CD4-positive, alpha-beta T cell treated with Interleukin-4 for 4 hours (primary cell): ENCODE results near the gene HBG2.
"Not testable (repeated sequence)": the region's sequence is repeated elsewhere in the genome, so short reads cannot be mapped to it uniquely, and the experiment has no call there.

Source experiments
- DNase-seq: peaks from one replicate; pipeline ENCODE4 v3.0.0-alpha.2; 2020

Gene HBG2

DNA sequence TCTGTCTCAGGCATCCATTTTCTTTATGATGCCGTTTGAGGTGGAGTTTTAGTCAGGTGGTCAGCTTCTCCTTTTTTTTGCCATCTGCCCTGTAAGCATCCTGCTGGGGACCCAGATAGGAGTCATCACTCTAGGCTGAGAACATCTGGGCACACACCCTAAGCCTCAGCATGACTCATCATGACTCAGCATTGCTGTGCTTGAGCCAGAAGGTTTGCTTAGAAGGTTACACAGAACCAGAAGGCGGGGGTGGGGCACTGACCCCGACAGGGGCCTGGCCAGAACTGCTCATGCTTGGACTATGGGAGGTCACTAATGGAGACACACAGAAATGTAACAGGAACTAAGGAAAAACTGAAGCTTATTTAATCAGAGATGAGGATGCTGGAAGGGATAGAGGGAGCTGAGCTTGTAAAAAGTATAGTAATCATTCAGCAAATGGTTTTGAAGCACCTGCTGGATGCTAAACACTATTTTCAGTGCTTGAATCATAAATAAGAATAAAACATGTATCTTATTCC, 26.1 kb upstream of the HBG2 start:
- DNase-seq, result no peak

DNA sequence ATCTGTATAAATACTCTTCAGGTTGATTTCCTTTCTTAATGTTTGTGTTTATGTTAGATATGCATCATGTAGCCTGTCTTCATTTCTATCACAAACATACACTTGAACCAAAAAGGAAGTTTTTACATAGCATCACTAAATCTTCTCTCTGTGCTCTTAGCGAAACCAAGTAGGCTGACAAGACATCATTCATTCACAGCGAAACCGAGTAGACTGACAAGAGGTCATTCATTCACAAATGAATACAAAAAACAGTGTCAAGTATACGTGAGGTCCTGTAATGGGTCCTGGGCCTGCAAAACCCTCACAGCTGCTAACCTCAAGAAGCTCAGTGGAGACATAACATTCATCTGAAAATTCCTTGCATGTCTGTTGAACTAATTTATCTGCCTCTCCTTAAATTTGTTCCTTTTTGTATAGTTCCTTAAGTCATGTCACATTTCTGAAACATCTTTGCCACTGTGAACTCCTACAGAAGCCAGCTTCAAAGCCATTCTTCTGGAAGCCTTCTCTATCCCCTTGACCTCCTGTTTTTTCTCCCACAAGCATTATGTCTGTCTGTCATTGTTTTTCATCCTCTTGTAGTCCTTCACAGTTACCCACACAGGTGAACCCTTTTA, 25.0 kb upstream of the HBG2 start:
- DNase-seq, result no peak

DNA sequence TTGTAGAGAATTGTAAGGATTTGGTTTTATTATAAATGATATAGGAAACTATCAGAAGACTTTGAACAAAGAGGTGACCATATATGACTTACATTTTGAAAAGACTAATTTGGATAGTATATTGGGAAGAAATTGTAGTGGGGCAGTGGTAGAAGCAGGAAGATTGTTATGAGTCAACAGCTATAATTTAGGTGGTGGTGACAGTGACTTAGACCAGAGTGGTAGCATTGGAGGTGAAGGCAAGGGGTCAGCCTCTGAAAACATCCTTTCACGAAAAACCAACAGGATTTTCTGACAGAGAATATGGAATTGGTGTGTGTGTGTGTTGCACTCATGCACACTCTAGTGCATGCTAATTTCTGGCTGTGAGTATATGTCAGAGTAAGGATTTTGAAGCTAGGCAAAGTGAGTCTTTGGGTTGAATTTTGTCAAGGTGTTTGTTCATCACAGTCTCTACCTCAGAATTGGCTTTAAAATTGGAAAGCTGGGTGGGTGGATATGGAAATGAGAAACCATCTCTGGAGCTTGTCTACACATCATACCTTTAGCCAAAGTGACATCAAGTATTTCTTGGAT, 23.3 kb upstream of the HBG2 start:
- DNase-seq, result no peak

DNA sequence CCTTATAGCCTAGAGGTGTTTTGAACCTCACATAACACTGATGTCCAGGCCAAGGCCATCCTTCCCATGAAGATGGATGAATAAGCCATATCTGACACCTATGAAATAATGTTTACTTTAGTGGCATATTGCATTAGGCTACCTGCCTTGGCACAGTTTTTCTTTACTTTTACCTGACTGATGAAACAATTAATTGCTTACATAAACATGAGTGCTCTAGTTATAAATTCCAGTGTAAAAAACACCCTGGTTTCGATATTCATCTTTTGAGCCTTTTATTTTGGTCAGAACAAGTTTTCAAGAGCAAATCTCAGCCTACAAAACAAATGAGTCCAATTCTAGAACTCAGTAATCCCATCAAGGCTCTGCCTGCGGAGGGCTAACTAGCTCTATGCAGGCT, 22.1 kb upstream of the HBG2 start:
- no peak for DNase-seq

DNA sequence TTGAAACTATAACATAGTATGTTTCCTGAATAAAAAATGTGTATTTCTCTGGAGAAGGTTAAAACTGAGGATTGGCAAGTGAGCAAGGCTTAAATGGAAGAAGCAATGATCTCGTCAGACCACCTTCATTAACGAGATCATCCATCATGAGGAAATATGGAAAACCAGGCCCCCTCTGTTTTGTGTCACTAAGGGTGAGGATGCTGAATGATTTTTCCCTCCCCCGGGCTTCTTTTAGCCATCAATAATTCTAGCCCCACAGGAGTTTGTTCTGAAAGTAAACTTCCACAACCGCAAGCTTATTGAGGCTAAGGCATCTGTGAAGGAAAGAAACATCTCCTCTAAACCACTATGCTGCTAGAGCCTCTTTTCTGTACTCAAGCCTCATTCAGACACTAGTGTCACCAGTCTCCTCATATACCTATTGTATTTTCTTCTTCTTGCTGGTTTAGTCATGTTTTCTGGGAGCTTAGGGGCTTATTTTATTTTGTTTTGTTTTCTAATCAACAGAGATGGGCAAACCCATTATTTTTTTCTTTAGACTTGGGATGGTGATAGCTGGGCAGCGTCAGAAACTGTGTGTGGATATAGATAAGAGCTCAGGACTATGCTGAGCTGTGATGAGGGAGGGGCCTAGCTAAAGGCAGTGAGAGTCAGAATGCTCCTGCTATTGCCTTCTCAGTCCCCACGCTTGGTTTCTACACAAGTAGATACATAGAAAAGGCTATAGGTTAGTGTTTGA, 21.0 kb upstream of the HBG2 start:
- no peak for DNase-seq

DNA sequence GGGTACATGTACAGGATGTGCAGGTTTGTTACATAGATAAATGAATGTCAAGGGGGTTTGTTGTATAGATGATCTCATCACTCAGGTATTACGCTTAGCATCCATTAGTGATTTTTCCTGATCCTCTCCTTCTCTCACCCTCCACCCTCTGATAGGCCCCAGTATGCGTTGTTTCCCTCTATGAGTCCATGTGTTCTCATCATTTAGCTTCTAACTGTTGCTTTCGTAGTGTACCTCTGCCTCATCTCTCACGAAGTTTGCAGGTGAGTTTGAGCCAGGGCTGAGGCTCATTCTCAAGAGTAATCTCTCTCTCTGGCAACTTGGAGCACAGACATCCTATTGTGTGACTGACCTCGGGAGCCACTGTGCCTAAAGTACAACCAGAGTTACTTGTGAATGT, 19.8 kb upstream of the HBG2 start:
- no peak for DNase-seq

DNA sequence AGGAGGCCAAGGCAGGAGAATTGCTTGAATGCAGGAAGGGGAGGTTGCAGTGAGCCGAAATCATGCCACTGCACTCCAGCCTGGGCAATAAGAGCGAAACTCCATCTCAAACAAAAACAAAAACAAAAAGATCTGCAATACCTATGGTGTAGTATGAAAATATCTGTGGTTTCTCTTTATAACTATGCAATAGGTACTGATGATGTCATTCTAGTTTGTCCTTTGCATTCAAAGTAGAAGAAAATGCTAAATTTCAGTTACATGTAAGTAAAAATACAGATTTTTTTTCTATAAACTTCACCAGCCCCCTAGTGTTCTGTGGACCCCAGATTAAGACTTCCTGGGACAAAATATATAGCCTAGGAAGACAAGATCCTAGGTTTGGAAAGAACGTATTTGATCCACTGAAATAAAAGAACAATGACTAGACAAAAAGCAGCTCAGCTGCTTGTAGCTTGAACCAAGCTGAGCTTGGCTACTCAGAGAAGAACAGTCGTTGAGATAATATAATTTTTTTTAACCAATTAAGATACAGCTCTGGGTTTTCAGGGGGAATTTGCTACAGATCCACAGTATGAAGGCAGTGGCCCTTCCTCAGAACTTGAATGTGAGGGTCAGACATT, 17.9 kb upstream of the HBG2 start:
- no peak for DNase-seq

DNA sequence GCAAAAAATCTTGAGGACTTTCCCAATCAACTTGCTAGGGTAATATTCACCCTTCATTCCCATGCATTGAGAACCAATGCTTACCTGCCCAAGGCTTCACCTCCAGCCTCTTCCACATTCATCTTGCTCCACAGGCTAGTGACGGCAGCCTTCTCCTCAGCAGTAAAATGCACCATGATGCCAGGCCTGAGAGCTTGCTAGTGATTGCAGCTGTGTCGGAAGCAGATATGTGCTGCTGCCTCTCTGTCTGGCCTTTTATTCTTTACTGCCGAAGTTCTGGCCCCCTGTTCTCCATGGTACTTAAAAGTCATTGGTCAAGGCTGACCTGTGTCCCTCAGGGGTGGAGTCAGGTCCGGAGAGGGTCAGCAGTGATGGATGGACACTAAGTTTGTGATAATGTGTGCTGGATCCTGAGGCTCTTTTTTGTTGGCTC, 15.2 kb upstream of the HBG2 start, which contains the start of gene HBE1:
TSS of gene HBE1 (minus strand) at position 231 of the 433 bp plus-strand sequence. CDS start at position 176, 55 bp downstream.
- DNase-seq, result no peak

DNA sequence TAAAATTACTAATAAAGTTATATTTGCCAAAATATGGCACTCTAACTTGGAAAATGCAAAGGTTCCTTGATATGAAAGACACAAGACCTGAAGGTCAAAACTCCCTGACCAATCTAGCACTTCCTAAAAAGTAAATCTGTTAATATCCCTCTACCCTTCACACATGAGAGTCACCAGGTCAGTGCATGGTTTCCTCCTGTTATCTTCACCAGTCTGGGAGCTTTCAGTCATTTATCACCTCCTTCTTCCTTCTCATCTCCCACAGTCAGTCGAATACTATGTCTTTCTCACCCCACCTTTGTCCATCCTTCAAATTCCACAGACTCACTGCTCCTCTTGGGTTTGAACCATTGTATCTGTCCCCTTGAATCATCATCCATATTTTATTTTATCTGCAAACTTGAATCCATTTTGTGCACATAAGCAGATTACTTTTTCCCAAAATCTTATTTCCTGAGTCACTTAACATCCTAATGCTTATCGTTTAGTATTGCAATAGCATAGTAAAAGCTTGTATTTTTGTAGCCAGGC, 12.5 kb upstream of the HBG2 start:
- no peak for DNase-seq

DNA sequence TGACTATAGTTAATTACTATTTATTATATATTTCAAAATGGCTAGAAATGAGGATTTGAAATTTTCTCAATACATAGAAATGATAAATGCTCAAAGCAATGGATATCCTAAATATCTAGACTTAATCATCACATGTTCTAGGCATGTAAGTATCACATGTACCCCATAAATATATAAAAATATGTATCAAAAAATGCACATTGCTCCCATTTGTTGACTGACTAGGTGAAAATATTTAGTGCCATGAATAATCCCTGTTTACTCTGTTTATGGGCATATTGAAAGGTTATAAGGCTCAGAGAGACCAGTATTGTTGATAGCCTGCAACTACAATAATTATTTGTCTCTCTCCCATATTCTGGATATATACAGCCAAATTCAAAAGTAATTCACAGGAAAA, 12.0 kb upstream of the HBG2 start:
- no peak for DNase-seq

DNA sequence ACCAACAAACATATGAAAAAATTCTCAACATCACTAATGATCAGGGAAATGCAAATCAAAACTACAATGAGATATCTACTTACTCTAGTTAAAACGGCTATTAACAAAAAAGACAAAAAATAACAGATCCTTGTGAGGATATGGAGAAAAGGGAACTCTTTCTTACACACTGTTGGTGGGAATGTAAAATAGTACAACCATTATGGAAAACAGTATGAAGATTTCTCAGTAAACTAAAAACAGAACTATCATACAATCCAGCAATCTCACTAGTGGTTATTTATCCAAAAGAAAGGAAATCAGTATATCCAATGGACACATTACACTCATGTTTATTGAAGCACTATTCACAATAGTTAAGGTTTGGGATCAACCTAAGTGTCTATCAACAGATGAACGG, 11.3 kb upstream of the HBG2 start:
- DNase-seq, result no peak

DNA sequence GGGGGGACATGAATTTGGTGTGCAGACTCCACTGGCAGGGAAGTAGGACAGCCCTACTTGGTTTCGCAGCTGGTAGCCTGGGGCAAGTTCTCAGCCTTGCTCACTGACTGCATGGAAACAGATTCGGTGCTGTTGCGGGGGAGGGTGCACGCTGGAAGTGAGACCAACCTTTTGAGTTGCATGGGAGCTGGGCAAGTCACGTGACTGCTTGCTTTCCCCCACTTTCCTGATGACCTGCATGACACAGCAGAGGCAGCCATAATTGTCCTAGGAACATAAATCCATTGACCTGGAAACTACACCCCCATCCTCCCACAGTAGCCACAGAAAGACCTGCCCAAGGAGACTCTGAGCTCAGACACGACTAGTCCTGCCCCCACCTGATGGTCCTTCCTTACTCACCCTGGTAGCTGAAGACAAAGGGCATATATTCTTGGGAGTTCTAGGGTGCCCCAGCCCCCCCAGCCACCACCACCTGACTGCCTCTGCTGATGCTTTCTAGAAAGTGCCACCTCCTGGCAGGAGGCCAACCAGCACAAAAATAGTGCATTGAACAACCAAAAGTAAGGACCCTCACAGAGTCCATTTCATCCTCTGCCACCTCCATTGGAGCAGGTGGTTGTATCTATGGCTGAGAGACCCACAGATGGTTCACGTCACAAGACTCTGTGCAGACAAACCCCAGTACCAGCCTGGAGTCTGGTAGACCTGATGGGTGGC, 4.1 kb upstream of the HBG2 start:
- DNase-seq, result no peak

DNA sequence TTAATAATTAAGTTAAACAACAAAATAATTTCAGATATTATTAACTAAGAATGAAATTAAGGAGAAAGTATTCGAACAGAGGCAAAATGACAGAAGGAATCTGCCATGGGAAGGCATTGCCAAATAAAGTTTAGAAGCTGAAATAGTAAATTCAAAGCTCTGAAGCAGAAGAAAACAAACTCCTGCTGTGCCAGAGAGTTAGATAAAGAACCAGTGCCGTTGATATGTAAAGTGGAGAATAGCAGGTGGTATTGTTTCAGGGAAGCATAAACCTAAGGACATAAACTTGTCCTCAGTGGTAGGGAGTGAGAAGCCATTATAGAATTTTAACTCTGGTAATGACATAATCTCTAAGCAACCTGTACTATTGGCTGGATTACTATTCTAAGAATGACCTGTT, 2.7 kb upstream of the HBG2 start:
- no peak for DNase-seq

DNA sequence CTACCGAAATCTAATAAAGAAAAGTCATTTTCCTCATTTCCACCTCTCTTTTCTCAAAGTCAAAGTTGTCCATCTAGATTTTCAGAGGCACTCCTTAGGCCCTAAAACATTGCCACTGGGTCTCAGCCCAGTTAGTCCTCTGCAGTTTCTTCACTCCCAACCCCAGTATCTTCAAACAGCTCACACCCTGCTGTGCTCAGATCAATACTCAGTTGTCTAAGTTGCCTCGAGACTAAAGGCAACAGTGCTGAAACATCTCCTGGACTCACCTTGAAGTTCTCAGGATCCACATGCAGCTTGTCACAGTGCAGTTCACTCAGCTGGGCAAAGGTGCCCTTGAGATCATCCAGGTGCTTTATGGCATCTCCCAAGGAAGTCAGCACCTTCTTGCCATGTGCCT, 558 bp downstream of the HBG2 start:
- DNase-seq, result not testable (repeated sequence)

DNA sequence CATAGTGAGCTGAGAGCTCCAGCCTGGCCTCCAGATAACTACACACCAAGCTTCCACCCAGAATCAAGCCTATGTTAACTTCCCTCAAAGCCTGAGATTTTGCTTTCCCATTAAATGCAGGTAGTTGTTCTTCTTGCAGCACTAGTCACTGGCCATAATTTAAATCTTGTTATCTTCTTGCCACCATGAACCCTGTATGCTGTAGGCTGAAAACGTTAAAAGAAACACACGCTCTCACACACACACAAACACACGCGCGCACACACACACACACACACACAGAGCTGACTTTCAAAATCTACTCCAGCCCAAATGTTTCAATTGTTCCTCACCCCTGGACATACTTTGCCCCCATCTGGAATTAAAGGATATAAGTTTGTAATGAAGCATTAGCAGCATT, 1.1 kb downstream of the HBG2 start:
- DNase-seq, result not testable (repeated sequence)

DNA sequence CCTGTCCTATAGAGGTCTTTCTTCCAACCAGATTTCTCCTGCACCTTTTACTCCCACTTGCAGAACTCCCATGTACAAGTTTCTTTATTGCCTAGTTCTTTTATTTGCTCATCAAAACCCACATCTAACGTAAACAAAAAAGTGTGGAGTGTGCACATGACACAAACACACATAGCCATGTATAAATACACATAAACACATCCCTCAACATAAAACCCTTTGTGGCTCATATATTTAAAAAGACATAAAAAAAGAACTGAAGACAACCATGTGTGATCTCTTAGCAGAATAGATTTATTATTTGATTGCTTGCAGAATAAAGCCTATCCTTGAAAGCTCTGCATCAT, 1.7 kb downstream of the HBG2 start:
- no peak for DNase-seq

DNA sequence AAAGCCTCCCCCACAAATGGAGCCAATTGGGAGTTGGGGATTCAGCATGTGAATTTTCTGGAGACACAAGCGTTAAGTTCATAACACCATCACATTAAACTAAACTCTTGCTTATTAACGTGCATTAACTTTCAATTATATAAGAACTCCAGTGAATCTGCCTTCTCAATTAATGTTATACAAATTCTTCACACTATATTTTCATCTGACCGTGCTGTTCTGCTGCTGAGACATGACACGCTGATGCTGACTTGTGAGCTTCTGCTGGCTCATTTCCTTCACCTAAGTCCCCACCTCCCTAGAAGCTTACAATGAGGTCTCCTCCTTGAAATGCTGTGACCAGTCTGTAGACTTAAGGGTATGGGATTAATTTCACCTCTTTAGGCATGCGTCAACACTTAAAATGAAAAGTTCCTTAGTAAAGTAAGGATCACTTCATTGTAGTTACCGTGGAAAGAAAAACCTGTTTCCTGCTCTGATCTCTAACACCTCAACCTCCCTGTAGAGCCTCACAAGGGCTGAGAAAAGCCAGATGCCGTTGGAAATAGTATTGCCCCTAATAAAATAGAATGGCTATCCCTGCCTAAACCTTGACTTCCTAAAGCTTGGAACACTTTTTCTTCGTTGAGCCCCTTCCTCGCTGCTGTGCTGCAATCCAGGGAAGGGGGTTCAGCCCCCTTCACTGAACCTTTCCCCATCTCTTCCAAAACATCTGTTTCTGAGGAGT, 2.2 kb downstream of the HBG2 start:
- DNase-seq, result no peak

DNA sequence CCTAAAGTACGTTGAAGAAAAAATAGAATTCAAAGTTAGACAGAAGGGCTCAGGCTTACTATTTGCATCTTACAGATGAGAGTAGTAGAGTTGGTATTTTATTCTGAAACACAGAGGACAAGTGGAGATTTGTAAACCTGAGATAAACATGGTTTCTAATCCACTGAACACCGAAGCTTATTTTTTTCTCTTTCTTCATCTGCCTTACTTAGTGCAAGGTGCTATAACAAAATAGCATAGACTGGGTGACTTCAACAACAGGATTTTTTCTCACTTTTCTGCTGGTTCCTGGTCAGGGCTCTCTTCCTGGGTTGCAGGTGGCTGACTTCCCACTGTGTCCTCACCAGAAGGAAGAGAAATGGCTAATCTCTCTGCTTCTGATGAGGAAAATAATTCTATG, 2.8 kb downstream of the HBG2 start:
- DNase-seq, result no peak

DNA sequence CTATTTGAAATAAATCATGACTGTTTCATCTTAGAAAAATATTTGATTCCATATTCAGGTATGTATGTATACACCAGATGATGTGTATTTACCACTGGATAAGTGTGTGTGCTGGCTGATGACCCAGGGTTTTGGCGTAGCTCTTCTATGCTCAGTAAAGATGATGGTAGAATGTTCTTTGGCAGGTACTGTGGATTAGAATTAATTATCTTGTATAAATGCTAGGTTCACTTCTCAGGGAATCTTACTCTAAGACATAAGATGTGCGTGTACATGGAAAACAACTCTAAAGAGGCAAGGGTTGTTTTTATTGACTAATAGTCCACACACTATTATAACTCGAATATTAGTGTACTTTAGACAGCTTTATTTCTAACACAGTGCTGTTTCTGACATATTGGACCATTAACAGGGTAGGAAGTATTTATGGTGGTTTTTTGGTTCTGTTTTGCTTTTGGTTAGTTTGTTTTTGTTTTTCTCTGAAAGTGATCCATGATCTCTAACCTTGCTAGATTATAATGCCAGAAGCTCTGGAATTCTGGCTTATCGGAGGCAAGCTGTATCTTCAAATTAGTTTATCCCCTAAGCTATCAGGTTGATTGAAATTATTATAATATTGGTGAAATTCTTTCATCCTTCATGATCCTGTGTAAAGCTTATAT, 3.9 kb downstream of the HBG2 start:
- DNase-seq, result no peak

DNA sequence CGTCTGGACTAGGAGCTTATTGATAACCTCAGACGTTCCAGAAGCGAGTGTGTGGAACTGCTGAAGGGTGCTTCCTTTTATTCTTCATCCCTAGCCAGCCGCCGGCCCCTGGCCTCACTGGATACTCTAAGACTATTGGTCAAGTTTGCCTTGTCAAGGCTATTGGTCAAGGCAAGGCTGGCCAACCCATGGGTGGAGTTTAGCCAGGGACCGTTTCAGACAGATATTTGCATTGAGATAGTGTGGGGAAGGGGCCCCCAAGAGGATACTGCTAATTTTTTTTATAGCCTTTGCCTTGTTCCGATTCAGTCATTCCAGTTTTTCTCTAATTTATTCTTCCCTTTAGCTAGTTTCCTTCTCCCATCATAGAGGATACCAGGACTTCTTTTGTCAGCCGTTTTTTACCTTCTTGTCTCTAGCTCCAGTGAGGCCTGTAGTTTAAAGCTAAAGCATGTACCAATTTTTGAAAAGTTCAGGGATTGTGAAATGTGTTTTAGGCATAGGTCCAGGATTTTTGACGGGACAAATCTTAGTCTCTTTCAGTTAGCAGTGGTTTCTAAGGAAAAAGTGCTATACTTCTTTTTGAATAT, 4.7 kb downstream of the HBG2 start, which contains the start of gene HBG1:
TSS of gene HBG1 (minus strand) at position 51 of the 590 bp plus-strand sequence. CDS start 53 bp downstream, outside the sequence.
- not testable (repeated sequence) for DNase-seq

DNA sequence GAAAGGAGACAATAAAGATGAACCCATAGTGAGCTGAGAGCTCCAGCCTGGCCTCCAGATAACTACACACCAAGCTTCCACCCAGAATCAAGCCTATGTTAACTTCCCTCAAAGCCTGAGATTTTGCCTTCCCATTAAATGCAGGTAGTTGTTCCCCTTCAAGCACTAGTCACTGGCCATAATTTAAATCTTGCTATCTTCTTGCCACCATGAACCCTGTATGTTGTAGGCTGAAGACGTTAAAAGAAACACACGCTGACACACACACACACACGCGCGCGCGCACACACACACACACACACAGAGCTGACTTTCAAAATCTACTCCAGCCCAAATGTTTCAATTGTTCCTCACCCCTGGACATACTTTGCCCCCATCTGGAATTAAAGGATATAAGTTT, 6.1 kb downstream of the HBG2 start:
- DNase-seq, result not testable (repeated sequence)
